Activated CD4-positive, alpha-beta T cell treated with anti-CD3 and anti-CD28 coated beads, Interleukin-2, amount 50 U/mL, for 24 hours (primary cell): Measurements from ENCODE around the gene SLC29A4.
"Not testable (repeated sequence)": the region's sequence is repeated elsewhere in the genome, so short reads cannot be mapped to it uniquely, and the experiment has no call there.

Experiments used
- DNase-seq, 2 donors: peaks; one replicate each; pipeline ENCODE4 v3.0.0-alpha.2; 2020; ENCODE audit warnings: low read depth in 1 of 2, low spot score in 1 of 2

Gene SLC29A4, protein sequence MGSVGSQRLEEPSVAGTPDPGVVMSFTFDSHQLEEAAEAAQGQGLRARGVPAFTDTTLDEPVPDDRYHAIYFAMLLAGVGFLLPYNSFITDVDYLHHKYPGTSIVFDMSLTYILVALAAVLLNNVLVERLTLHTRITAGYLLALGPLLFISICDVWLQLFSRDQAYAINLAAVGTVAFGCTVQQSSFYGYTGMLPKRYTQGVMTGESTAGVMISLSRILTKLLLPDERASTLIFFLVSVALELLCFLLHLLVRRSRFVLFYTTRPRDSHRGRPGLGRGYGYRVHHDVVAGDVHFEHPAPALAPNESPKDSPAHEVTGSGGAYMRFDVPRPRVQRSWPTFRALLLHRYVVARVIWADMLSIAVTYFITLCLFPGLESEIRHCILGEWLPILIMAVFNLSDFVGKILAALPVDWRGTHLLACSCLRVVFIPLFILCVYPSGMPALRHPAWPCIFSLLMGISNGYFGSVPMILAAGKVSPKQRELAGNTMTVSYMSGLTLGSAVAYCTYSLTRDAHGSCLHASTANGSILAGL

GRCh38 chr7:5282543-5283316 is at the start of gene SLC29A4:
SLC29A4 (plus strand) TSS chr7:5282943; CDS start chr7:5287817, 4,874 bp downstream.
- no peak for DNase-seq

DNA sequence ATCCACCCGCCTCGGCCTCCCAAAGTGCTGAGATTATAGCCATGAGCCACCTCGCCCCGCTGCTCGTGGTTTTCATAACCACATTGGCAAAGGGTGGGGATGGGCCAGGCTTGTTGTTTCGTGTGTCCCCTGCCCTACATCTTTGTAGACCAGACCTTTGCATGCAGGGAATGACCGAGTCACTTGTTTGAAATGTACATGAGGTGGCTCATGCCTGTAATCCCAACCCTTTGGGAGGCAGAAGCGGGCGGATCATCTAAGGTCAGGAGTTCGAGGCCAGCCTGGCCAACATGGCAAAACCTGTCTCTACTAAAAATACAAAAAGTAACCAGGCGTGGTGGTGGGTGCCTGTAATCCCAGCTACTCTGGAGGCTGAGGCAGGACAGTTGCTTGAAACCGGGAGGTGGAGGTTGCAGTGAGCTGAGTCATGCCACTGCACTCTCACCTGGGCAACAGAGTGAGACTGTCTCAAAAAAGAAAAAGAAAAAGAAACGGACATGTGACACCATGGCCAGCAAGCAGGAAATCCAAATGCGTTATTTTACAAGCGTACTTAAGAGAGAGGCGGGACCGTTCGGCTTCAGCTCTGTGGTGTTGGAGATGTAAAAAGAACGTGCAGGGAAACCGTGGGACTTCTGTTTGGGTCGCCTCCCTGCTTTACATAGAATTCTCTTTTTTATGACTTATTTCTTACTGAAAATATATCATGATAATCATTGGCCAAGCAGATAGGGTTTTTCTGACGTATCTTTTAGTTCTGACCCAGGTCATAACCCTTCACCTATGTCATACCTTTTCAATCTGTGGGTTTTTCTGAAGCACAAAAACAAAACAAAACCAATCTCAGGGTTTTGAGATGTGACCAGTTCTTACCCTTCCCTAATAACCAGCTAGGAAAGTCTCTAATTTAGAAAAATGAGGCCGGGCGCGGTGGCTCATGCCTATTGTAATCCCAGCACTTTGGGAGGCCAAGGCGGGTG is 47.6 kb upstream of the SLC29A4 start:
- no peak for DNase-seq

DNA sequence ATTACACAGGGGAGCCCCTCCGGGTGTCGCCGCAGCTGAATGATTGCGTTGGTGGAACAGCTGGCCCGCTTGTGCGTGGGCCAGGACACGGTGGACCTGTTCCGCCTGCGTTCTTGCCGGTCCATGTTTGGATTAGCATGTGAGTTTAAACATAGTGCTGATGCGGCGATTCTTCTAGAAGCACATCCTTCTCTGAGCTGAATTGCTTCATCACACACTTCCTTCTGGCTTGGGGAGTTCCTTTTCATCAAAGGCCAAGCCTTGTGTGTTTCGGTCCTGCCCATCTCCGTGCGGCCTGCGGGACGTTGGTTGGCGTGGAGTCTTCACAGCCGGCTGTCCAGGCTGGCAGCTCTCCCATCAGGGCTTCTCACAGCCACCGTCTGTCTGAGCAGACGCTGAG is 45.5 kb upstream of the SLC29A4 start:
- DNase-seq = no peak

DNA sequence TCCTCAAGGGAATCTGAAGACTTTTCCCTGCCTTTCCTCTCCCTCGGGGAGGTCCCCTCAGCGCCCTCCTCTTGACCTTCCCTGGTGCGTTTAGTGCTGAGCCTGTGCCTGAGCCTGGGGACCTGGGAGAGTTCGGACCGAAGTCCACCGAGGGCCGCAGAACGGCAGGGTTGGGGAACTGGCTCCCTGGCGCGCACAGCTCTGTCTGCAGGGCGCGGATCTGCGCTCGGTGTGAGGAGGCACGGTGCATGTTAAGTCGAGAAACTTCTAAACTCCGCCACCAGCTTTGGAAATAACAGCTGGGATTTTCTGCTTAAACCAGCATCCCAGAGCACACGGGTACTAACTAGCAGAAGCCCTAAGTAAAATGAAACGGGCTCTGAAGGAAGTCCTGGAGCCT is 44.2 kb upstream of the SLC29A4 start:
- no peak for DNase-seq

- no peak for DNase-seq
These were observed 39.5 kb upstream of the SLC29A4 start for GRCh38 chr7:5243261-5243660.

- DNase-seq = no peak
These were observed 34.4 kb upstream of the SLC29A4 start for GRCh38 chr7:5248201-5248885.

- not testable (repeated sequence) for DNase-seq
These were observed 32.0 kb upstream of the SLC29A4 start for GRCh38 chr7:5250787-5251186.

GRCh38 chr7:5253529-5253928 is 29.2 kb upstream of the SLC29A4 start:
- DNase-seq = not testable (repeated sequence)

- DNase-seq = not testable (repeated sequence)
These were observed 28.4 kb upstream of the SLC29A4 start for GRCh38 chr7:5254371-5254770.

- DNase-seq = no peak
These were observed 26.9 kb upstream of the SLC29A4 start for GRCh38 chr7:5255832-5256231.

DNA sequence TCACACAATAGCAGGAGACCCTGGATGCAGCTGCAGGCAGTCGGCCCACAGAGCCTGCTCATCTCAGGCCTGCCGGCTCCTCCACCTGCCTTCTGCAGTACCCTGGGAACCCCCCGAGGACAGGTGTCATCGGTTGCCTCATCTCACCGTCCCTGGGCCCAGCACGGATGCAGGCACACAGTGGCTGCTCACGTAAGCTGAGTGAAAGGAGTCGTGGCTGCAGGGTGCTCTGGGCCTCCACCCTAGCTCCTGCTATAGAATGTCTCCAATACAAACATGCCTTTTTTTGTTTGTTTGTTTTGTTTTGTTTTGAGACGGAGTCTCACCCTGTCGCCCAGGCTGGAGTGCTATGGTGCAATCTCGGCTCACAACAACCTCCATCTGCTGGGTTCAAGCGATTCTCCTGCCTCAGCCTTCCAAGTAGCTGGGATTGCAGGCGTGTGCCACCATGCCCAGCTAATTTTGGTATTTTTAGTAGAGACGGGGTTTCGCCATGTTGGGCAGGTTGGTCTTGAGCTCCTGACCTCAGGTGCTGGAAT is 22.1 kb upstream of the SLC29A4 start:
- DNase-seq = not testable (repeated sequence)

DNA sequence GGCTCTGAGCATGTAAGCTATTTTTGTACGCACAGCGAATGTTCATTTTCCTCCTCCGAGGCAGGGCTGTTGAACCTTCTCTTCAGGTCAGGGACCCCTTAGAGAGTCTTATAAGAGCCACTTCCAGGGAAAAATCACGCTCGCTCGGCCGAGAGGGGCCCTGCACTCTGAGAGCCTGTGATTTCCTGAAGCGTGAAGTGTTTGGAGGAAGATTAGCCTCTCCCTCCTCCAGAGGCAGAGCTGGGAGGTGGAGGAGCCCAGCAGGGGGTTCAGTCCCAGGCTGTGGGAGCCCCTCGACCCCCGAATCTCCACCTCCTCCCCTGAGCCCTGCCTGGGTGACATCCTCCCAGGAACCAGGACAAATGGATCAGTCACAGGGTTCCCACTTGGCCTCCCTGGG is 19.7 kb upstream of the SLC29A4 start:
- not testable (repeated sequence) for DNase-seq

DNA sequence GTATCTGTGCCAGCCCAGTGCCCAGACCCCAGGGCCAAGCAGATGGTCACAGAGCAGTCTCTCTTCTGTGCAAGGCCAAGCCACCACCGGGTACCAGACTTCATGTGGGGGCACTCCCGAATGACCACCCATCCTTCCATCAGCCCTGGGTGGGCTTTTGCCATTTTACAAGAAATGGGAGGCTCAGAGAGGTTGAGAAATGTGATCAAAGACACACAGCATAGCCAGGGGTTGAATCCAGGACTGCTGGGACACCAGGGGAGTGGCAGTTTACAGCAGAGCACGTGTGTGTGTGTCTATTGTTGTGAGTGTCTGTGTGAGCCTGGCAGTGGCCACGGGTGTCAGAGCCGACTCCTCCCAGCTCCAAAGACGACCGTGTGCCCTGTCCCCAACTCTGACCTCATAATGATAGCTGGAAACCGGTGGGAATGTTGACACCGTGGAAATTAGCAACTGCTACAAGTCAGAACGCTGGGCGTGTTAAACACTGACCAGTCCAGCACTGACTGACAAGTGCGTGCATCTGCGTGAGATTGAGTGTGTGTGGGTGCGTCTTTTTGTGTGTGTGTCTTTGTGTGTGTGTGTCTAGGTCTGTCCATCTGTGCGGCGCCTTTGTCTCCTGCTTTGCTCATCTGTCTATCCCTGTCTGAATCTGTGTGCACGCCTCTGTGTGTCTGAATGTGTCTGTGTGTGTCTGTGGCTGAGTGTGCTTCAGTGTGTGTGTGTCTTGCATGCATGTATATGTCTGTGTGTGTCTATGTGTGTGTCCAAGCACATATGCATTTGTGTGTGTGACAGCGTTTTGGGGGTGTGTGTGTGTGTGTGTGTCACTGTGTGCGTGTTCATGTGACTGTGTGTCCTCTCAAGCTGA is 17.2 kb upstream of the SLC29A4 start:
- no peak for DNase-seq

DNA sequence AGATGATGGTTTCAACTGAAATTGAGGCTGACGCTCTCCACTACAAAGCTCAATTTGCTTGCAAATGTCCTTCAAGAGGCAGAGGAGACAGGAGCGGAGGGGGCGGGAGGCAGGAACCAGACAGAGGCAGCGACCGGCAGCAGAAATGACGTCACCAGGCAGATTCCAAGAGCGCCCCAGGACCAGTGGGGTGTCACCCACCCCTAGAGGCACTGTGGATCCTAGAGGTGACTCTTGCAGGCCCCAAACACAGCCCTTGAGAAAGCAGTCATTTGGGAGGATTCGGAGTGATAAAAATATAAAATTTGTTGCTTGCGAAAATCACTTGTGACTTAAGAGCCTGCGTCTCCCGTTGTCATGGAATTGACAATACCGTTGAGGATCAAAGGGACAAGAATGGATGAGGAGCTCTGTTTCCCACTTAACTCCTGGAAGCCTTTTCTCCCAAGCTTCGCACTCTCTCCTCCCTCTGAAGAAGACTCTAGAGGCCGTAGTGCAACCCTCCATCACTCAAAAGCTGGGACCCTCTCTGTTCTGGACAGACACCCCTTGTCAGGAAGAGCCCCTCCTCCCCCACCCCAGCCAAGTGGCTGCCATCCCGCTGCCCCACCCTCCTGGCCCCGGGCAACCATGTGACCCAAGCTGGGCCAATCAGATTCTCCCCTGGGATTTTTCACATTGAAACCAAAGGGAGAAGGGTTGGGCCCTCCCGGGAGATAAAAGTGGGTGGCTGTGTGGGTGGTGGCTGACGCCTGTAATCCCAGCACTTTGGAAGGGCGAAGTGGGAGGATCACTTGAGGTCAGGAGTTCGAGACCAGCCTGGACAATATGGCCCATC is 16.3 kb upstream of the SLC29A4 start:
- no peak for DNase-seq

- not testable (repeated sequence) for DNase-seq
These were observed 14.9 kb upstream of the SLC29A4 start for GRCh38 chr7:5267829-5268228.

- DNase-seq = not testable (repeated sequence)
These were observed 12.6 kb upstream of the SLC29A4 start for GRCh38 chr7:5269992-5270657.

DNA sequence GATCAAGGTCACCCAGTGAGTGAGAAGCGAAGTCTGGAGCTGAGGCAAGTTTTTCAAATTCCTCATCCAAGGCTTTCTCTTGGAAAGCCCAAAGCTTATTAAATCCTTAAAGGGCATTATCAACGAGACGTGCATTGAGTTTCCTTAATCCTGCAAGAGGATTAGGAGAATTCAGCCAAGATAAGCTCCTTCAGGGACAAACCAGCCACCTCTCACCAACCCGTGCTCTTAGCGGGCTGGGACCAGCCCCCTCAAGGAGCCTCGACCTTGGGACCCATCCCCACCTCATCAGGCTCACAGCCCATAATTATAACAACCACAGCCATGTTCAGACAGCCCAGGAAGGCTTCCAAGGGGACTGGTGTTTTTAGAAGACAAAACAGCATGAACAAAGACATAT is 12.0 kb upstream of the SLC29A4 start:
- DNase-seq = no peak
